GM20000 (cell line): ENCODE measurements around the gene CEP170B.

ENCODE experiments used
- DNase-seq: peaks from one replicate; pipeline ENCODE4 v3.0.0; 2012; ENCODE audit warnings: low spot score
- CTCF ChIP-seq: IDR thresholded peaks from 2 replicates; pipeline ENCODE4 v1.5.1; 2012; ENCODE audit warnings: mild to moderate bottlenecking, control low read depth; ENCODE audit errors: extremely low read depth, missing control alignments

The CEP170B gene

DNA sequence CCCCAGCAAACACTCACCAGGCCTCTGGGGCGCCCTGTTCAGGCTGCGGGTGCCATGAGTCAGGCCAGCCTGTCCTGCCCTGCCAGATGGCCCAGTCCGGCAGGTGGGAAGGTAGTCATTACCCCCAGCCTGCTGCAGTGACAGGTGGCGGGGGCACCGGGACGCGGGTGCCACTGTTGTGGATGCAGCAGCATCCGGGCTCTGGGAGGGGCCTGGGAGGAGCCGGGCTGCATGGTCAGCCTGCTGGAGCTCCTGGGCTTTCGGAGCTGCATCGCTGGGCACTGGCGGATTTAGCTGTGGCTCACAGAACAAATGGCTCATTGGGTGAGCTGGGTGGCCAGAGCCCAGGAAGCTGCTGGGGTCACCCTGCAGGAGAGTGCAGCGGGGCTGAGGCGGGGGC is 13.5 kb downstream of the CEP170B start:
- DNase-seq: no peak
- no peak for TF ChIP-seq CTCF

GRCh38 chr14:104879201-104879982 is 14.3 kb downstream of the CEP170B start:
- no peak for TF ChIP-seq CTCF
- no peak for DNase-seq

GRCh38 chr14:104879983-104880565 is 15.0 kb downstream of the CEP170B start:
- DNase-seq: no peak
- no peak for TF ChIP-seq CTCF

GRCh38 chr14:104880584-104881210 is 15.6 kb downstream of the CEP170B start:
- no peak for DNase-seq

GRCh38 chr14:104881369-104881979 is 16.4 kb downstream of the CEP170B start:
- no peak for DNase-seq
- no peak for TF ChIP-seq CTCF

More at GRCh38 chr14:104880584-104881210, 15.6 kb downstream of the CEP170B start:
- no peak for TF ChIP-seq CTCF

- no peak for DNase-seq
- TF ChIP-seq CTCF: no peak
Measured at GRCh38 chr14:104882325-104882973, 17.4 kb downstream of the CEP170B start.
